DMS153 (cell line): ENCODE results near the gene CDY1.
"Not testable (repeated sequence)": the region's sequence is repeated elsewhere in the genome, so short reads cannot be mapped to it uniquely, and the experiment has no call there.

Source experiments
- DNase-seq: peaks from one replicate; lab custom pipeline; 2025; lab: John Stamatoyannopoulos, UW

The CDY1 gene, protein sequence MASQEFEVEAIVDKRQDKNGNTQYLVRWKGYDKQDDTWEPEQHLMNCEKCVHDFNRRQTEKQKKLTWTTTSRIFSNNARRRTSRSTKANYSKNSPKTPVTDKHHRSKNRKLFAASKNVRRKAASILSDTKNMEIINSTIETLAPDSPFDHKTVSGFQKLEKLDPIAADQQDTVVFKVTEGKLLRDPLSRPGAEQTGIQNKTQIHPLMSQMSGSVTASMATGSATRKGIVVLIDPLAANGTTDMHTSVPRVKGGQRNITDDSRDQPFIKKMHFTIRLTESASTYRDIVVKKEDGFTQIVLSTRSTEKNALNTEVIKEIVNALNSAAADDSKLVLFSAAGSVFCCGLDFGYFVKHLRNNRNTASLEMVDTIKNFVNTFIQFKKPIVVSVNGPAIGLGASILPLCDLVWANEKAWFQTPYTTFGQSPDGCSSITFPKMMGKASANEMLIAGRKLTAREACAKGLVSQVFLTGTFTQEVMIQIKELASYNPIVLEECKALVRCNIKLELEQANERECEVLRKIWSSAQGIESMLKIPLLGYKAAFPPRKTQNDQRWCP

DNA sequence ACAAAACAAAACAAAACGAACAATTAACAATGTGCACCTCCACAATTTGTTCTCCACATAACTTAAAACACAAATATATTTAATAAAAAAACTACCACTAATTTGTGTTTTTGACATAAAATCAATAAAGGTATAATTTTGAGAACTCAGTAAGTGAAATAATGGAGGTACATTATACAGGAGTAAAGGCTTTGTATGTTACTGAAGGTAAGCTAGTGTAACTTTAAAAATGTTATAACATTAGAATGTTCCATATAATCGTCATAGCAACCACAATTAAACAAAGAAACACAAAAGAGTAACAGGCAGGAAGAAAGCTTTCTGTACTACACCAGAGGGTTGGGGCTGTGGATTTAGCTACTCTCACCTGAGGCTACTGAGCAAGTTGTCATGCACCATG, at the start of gene CDY1:
CDY1 (plus strand) TSS at position 301 of the 400 bp plus-strand sequence. CDS start 326 bp downstream, outside the sequence.
- not testable (repeated sequence) for DNase-seq

DNA sequence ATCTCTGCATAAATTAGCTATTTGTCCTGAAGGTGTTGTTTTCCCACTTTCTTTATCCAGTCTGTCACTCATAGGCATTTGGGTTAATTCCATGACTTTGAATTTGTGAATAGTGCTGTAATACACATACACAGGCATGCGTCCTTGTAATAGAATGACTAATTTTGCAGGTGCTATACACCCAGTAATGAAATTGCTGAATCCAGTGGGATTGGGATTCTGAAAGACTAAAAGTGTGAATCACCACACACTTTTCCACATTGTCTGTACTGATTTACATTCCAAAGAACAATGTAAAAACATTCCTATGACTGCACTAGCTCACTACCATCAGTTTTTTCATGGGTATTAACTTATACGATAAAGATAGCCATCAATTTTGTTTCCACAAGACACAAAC, 28.6 kb upstream of the CDY1 start:
- not testable (repeated sequence) for DNase-seq

DNA sequence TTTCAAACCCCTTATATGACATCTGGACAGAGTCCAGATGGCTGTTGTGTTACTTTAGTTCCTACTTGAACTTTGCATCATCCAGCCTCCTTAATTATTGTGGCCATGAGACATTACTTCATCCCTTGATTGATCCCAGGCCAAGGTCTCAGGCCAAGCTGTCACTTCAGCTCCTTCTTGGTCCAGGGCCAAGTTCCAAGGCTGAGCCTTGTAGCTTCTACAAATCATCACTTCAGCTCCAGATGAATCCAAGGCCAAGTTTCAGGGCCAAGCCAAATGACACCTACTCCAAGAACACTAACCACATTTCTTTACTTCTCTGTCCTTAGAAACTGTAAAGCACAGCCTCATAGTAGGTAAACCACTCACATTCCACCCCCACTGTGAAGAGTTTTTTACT, 1.7 kb upstream of the CDY1 start:
- not testable (repeated sequence) for DNase-seq

DNA sequence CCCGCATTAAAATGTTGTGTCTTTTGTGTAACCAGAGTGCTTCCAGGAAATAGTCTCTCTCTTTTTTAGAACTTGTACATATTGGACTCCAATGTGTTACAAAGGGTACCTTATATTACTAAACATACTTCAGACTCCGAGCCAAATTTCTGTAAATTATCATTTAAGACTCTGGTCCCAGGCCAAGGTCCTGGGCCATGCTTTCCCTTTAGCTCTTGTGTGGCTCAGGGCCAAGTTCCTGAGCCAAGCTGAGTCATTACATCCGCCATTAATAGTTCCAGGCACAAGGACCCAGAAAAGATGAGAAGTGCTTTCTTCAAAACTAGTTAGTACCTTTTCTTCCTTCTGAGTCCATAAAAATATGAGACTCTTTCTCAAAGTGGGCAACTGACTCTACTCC, 4.6 kb downstream of the CDY1 start:
- DNase-seq, result not testable (repeated sequence)

DNA sequence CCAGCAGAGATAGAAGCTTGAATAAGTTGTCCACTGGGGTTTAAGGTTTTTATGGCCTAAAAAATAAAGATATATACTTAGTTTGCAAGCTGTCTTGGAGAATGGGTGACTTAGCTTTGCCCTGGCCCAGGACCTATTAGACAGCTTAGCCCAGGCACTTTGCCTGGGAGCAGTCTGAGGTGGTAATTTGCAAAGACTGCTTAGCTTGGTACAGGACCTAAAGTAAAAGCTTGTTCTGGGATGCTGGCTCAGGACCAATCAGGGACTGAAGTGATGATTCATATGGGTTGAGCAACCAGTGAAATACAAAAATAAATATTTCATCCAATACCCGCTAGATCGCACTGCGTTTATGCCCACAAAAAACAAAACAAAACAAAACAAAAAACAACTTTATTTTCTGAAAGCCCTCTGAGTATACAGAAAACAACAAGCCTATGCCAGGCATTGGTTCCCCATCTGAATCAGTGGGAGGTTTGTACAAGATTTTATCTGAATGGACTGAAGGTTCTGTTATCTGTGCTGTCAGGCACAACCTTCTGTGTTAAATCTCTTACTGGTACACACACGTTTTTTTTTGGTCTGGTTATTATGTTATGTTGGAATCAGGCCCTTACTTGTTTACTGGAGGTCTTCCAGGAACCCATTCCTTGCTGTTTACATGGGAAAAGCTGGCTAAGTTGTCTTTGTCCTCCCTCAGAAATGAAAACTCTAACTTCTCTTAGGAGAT, 8.6 kb downstream of the CDY1 start:
- not testable (repeated sequence) for DNase-seq

DNA sequence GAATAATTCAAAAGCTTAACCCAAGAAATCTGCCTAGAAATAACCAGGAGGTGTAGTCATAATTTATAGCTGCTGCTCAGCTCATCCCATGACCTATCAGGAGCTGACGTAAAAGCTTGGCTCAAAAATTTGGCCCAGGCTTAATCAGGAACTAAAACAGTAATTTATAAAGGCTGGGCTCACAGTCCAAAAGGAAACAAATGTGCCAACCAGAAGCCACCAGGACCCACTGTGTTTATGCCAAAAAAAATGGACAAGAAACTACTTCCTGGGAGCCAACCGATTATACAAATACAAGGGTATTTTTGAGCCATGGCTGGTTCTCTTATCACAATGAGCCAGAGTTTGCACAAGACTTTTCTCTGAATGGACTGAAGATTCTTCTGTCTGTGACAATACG, 17.9 kb downstream of the CDY1 start:
- not testable (repeated sequence) for DNase-seq

DNA sequence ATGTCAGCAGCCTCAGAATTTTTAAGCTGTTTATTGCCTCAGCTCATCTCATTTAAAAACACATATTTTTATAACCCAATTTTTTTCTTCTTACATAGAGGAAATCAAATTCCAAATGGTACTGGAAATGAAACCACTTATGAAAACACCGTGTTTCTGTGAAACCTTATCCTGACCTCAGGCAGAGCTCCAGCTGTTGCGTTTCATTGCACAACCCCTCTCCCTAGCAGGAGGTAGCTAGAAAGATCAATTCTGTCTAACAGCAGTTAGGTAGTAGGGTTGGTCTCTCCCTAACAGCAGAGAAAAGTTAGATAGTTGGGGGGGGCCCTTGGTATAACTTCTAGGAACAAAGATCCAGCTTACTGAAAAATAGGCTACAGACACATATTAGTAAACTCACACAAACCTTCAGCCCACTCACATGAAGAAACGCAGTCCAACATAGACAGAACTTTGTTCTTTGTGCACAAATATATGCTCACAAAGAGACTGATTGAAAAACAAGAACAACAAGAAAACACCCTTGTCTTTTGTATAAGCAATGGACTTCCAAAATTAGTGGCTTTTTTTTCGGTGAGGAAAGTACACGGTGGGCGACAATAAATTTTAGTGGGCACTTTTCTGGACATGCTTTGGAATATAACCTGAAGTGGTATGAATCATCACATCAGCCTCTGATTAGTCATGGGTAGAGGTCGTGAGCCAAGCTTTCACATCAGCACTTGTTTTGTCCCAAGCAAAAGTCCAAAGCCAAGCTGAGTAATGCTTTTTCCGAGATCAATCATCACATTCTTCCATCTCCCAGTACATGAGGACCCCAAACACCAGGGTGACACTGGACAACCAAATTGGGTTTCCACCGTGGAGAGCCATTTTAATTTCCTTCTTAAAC, 21.4 kb downstream of the CDY1 start:
- DNase-seq, result not testable (repeated sequence)
